Measurements from ENCODE around the gene ARPC1B. TPM values are rescaled to one million over a fixed set of nuclear protein-coding genes. Genes with fewer than 3 reads are reported as not detected.

The ARPC1B gene
- total and polyA plus RNA-seq, 9 of the 15 experiments (the other 6 are each of a cell fraction or from before 2014, with no cell fraction given), result 6.7 to 357 (median 211) TPM

GRCh38 chr7:99438573-99439480 is 64.3 kb downstream of the ARPC1B start, which contains the start of the genes CPSF4 and PTCD1 (continued):
- no peak for TF ChIP-seq PKNOX1 (IDR thresholded peaks at IDR 0.05)
- TF ChIP-seq ZNF224 (CRISPR knock-in tag; IDR thresholded peaks at IDR 0.05), result no peak
- no peak for TF ChIP-seq ILK (tag; IDR thresholded peaks at IDR 0.05; ENCODE audit: borderline replicate concordance, low read depth)
- peak; percentile 26 for TF ChIP-seq ZFP36 (IDR thresholded peaks at IDR 0.05; ENCODE audit: low read depth, low read length, partially characterized antibody)
- TF ChIP-seq TOE1 (IDR thresholded peaks at IDR 0.05; ENCODE audit: borderline replicate concordance), result peak; percentile 95
- no peak for TF ChIP-seq TOE1 (CRISPR knock-in tag; IDR thresholded peaks at IDR 0.05; ENCODE audit: borderline replicate concordance, low read depth)
- TF ChIP-seq JUNB (CRISPR knock-in tag; conservative IDR thresholded peaks at IDR 0.05), result 0 out of 2 replicates have a peak, but pooled peaks have one; percentile 12
- no peak for TF ChIP-seq ID3 (CRISPR knock-in tag; IDR thresholded peaks at IDR 0.05)
- TF ChIP-seq ID3 (tag; IDR thresholded peaks at IDR 0.05), result no peak
- TF ChIP-seq LCOR (CRISPR knock-in tag; IDR thresholded peaks at IDR 0.05), result peak; percentile 27; the same call in 1 of the 2 replicates
- TF ChIP-seq PRMT5 (CRISPR knock-in tag; IDR thresholded peaks at IDR 0.05), result no peak
- TF ChIP-seq ZNF239 (CRISPR knock-in tag; IDR thresholded peaks at IDR 0.05), result no peak
- TF ChIP-seq NFXL1 (CRISPR knock-in tag; IDR thresholded peaks at IDR 0.05), result no peak
- peak; percentile 89 for TF ChIP-seq FIP1L1 (IDR thresholded peaks at IDR 0.05; ENCODE audit: low read depth, low read length, poor library complexity, severe bottlenecking)
- peak; percentile 98 for TF ChIP-seq CXXC5 (CRISPR knock-in tag; IDR thresholded peaks at IDR 0.05)
- TF ChIP-seq ELF1 (tag; IDR thresholded peaks at IDR 0.05), result no peak
- TF ChIP-seq MITF (IDR thresholded peaks at IDR 0.05), result peak; percentile 71
- no peak for TF ChIP-seq ZBTB5 (IDR thresholded peaks at IDR 0.05)
- TF ChIP-seq ZNF41 (CRISPR knock-in tag; conservative IDR thresholded peaks at IDR 0.05), result no peak
- TF ChIP-seq, protein P1, sequence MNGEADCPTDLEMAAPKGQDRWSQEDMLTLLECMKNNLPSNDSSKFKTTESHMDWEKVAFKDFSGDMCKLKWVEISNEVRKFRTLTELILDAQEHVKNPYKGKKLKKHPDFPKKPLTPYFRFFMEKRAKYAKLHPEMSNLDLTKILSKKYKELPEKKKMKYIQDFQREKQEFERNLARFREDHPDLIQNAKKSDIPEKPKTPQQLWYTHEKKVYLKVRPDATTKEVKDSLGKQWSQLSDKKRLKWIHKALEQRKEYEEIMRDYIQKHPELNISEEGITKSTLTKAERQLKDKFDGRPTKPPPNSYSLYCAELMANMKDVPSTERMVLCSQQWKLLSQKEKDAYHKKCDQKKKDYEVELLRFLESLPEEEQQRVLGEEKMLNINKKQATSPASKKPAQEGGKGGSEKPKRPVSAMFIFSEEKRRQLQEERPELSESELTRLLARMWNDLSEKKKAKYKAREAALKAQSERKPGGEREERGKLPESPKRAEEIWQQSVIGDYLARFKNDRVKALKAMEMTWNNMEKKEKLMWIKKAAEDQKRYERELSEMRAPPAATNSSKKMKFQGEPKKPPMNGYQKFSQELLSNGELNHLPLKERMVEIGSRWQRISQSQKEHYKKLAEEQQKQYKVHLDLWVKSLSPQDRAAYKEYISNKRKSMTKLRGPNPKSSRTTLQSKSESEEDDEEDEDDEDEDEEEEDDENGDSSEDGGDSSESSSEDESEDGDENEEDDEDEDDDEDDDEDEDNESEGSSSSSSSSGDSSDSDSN (IDR thresholded peaks at IDR 0.05; ENCODE audit: borderline replicate concordance in 1 of 2, low read depth in 2 of 2, low read length in 2 of 2), result peak; percentile 39 to 66; a peak in 1 of 4 replicates

Measured in K562 (cell line).